NCI-H146 (cell line): ENCODE measurements around the gene TRIP6.
"Not testable (repeated sequence)": the region's sequence is repeated elsewhere in the genome, so short reads cannot be mapped to it uniquely, and the experiment has no call there.

Experiments
- DNase-seq: peaks from one replicate; lab custom pipeline; 2025; lab: John Stamatoyannopoulos, UW

Gene TRIP6

DNA sequence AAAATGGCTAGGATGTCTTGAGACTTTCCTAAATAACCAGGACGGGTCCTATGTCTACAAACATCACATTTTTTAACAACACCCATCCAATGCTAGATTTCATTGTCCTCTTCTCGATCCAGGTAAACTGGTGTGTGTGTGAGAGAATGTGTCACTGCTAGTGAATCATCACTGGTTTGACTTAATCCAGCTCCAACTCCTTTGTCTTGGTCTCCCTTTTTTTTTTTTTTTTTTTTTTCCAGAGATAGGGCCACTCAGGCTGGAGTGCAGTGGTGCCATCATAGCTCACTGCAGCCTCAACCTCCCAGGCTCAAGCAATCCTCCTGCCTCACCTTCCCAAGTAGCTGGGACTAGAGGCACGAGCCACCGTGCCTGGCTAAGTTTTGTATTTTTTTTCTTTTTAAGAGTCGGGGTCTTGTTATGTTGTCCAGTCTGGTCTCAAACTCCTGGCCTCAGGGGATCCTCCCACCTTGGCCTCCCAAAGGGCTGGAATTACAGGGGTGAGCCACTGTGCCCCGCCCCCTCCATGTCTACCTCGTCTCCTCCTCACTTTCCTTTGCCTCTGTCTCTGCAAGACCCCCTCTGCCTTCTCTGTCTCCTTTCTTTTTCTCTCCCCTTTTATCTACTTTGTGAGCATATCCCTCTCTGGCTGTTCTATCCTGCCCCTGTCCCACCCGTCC lies 24.5 kb downstream of the TRIP6 start:
- DNase-seq = no peak

DNA sequence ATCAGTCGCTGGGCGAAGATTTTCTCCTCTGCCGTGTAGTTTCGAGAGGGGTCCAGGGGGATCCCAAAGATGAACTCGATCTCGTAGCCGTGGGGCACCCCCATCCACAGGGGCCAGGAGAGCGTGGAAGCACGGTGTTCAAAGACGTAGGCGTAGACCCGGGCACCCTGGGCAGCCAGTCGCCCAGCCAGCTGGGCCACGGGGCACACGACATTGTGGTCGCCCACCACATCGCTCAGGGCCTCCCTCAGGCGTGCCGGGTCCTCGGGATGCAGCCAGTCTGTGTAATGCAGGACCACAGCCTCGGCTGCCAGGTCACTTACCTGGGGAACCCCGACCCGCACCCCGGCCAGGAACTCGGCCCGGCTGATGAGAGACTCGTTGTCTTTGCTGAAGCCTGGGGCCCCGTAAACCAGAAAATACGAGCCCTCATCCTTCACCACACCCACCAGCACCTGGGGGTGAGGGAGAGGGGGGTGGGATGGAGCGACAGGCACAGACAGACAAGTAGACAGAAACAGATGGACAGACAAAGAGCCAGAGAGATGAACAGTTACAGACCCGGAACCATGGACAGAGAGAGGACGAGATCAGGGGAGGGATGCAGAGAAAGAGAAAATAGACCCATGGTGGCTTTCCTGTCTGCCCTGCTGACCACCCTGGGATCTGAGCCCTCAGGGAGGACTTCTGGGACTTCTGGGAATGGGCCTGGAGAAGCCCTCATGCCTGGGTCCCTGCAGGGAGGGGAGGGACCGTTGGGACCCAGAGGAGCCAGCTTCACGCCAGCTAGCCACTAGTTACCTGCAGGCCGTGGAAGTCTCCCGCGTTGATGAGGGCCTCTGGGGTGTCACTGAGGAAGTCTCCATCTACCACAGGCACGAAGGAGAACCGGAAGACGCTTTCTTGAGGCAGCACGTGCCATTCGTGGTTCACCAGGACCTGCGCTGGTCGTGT lies 25.5 kb downstream of the TRIP6 start:
- DNase-seq = no peak

DNA sequence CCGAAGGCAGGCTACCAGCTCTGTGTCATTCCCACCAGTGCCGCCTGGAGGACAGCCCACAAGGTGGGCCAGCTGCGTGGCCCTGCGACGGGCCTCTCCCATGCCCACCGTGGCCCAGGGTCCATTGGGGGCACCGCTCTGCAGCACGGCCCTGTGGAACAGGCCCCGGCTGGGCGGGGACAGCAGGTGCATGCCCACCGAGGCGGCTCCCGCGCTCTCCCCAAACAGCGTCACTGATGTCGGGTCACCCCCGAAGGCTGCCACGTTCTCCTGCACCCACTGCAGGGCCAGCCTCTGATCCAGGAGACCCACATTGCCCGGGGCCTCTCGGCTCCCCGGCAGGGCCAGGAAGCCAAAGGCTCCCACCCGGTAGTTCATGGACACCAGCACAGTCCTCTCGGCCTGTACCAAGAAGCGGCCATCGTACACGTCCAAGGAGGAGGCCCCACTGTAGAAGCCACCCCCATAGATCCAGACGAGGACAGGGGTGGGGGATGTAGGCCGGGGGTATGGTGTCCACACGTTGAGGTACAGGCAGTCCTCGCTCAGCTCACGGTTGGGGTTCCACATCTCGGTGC lies 26.2 kb downstream of the TRIP6 start:
- no peak for DNase-seq

DNA sequence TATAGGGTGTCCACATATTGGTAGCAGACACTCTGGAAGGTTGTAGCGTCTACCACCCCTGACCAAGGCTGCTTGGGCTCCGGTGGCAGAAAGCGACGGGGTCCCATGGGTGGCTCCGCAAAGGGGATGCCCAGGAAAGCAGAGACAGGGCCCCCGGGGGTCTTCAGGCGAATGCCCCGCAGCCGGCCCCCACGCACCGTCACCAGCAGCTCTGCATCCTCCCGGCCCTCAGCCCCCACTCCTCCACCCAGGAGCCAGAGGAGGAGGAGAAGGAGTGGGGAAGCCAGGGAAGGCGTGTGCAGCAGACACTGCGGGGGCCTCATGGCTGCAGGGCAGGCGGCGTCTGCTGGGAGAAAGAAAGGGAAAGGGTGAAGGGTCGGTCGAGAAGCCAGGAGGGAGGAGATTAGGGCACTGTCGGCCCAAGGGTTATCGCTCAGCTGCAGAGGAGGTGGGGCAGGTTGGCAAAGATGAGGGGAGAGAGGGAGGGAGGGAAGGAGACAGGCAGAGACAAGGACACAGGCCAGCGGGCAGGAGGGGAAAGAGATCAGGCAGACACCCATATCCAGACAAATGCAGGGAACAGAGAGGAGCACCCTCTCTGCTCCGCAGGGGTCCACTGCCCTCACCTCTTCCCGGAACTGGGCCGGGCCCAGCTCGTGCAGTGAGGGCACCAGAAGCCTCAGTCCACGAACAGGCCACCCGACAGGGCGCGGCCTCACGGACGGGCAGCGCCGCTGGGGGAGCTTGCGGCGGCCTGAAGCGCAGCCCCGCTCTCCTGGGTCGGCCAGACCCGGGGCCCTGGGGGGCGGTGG lies 26.9 kb downstream of the TRIP6 start:
- peak; percentile 17 for DNase-seq

DNA sequence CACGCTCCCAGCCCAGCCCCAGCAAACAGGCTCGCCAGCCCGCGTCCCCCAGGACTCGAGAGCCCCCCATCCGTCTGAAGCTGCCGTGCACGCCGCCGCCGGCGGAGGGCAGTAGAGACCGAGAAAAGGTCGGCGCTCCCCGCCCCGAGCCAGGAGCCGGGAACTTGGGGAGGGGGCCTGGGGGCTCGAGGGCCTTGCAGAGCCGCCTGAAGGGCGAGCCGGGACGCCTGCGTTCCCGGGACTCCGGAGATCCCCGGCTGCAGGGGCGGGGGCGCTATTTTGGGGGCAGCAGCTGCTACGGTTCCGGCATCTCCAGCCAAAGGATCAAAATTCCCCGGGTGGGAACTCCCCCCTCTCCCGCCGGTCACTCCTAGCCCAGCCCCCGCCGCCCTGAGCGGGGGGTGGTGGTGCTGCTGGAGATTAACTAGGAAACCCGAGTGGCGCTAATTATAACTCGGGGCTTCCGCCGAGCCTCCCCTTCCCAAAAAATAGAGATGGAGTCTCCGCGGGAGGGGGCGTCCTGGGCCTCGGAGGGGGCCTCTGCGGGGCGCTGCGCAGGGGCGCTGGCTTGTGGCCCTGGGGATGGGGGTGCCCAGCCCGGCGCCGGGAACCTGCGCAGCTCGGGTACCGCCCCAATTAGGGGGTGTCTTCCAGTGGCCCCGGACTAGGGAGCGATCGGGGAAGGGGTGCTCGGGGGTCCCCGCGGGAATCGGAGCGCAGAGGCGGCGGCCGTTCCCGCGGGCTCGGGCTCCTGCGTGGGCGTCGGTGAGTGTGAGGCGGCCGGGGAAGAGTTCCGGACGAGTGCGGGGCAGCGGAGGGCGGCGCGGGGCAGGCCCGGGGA lies 27.9 kb downstream of the TRIP6 start:
- peak; percentile 24 for DNase-seq

DNA sequence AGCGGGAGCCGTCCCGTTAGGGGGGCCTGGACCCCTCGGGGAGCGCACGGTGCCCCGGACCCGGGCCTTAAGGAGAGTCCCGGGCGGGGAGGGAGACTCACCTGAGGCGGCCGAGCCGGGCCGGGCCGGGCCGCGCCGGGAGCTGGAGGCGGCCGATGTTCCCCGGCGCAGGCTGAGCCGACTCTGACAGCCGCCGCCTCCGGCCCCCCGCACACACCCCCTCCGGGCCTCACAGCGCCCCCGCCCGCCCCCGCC lies 28.4 kb downstream of the TRIP6 start, which contains the start of gene ACHE:
Gene ACHE, minus strand, starts transcription at position 188 of the 255 bp plus-strand sequence. CDS start 1,656 bp downstream, outside the sequence.
- no peak for DNase-seq

DNA sequence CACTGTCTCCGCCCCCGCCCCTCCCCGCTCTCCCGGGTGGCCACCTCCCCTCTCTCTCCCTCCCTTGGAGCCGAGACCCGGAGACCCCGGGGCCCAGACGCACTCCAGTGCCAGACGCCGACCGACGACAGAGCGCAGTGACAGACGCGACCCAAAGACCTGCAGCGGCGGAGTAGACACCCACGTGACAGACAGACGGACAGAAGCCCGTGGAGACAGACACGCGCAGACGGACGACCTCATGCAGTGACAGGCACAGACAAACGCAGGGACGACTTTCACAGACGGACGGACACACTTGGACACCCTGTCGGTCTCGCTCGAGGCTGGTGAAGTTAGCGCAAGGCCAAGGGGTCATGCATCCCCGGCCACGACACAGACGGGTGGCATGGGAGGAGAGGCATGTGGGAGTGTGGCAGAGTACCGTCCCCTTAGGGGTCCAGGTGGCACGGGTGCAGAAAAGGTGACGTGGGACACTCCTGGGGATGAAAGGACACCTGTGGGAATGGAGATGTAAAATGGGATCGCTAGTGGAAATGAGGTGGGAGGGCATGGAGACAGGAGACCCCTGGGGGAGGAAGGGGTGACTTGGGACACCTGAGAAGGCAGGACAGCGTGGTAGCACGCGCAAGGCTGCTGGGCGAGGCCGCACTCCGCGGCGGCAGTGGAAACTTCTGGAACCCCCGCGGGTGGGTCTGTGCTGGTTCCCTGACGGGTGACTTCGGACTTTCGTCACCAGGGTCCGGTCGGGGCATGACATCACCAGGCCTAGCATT lies 29.0 kb downstream of the TRIP6 start:
- peak; percentile 28 for DNase-seq

DNA sequence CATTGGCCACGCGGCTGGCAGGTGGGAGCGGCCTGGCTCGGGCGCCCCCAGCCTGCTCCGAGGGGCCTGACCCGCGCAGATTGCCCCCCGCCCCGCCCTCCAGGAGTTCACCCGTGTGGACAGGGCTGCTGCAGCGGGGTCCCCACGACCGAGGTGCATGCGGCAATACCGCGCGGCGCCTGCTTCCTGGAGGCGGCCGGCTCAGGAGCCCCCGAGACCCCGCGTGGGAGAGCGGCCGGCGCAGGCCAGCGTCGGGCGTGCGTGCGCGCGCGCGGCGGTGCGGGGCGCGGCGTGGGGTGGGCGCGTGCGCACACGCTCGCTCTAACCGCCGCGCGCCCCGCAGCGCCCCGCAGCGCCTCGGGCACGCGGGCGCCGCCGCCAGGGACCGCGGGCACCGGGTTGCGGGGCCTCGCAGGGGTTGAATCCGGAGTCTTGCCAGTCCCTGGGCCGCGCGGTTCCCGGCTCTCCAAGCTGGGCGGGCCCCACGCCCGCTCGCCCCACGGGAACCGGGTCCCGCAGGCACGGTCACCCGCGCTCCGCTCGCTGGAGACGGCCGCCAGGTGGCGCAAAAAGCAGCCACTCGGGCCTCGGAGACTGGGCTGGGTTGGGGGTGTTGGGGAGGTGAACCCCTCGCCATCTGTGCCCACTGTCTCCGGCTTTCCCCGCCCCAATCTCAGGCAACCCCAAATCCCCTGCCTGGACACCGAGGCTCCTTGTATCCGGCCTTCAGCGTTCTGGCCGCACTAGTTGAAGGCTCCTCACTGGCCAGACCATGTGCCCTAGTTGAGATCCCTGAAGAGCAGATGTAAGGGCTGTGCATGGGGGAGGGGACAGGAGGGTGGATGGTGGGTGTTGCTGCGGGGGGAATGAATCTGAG lies 29.8 kb downstream of the TRIP6 start:
- peak; percentile 21 for DNase-seq

DNA sequence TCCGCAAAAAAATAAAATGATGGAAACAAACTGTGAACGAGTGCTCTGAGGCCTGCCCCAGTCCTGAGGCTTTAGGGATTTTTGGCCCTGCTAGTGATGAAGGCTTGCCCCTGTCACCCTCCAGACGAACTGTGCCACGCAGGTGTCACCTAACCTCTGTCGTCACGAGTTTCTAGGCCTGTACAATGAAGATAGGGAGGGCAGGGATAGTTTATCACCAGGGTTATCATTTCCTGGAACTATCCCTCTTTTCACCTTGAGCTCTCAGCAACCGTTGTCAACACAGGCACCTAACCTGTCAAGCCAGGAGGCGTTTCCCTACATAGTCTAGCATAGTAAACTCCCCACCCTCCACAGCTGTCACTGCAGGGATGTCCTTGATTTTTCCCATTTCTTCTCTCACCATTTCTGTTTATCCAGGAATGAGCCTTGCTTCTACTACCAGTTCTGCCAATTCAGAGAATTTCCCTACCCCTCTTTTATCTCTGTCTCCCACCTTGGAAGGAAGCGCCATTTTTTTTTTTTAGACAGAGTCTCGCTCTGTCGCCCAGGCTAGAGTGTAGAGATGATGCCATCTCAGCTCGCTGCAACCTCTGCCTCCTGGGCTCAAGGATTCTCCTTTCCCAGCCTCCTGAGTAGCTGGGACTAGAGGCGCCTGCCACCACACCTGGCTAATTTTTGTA lies 30.7 kb downstream of the TRIP6 start:
- DNase-seq = no peak

DNA sequence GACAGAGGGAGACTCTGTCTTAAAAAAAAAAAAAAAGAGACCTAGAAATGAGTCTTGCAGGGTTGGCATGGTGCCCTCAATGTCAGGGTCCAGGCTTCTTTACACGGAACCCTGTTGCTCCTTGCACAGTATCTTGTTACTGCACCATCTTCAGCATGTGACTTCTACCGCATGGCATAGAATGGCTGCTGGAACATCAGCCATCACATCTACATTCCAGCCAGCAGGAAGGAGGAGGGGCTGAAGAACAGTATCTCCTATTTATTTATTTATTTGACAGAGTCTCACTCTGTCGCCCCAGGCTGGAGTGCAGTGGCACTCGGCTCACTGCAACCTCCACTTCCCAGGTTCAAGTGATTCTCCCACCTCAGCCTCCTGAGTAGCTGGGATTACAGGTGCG lies 32.2 kb downstream of the TRIP6 start:
- DNase-seq = no peak

DNA sequence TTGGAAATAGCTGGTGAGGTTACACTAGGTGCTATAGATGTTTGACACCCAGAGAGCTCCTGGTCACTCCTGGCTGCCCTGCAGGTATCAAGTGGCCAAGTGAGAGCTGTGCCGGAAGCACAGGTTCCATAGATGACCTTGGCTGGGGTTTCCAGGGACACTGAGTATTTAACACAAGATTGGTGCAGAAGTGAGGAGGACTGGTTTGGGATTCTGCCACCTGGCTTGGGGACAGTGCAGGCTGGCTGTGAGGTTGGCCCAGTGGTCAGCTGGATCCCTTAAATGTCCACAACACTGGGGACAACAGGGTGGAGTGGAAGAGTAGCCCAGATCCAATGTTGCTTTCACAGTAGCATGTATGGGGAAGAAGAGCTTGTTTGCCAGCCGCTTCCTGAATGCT lies 33.8 kb downstream of the TRIP6 start:
- DNase-seq = no peak

DNA sequence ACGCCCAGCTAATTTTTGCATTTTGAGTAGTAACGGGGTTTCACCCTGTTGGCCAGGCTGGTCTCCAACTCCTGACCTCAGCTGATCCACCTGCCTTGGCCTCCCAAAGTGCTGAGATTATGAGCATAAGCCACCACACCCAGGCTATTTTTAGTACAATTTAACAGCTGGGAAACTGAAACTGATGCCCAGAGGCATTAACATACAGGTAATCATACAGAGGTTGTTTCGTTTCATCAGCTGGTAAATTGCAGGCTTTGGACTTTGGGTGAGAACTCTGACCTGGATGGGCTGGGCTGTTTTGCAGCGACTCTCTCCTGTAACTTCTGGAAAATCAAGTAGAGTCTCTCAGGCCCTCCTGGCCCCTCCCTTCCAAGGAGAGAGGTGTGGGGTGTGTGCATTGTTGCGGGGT lies 34.7 kb downstream of the TRIP6 start:
- DNase-seq = no peak

DNA sequence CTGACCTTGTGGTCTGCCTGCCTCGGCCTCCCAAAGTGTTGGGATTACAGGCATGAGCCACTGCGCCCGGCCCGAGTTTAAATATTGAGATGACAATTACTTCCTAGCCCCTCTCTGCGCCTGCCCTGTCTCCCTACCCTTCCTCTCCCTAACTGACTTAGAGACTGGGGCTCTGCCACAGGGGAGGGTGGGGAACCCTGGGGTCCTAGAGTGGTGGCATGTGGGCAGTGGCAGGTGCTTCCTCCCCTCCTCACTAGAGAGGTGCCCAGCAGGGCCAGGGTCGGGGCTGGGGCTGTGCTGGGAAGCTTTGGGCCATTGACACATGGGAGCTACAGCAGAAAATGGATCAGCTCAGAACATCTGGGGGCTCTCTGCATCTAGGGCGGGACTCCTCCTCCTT lies 35.5 kb downstream of the TRIP6 start:
- no peak for DNase-seq

DNA sequence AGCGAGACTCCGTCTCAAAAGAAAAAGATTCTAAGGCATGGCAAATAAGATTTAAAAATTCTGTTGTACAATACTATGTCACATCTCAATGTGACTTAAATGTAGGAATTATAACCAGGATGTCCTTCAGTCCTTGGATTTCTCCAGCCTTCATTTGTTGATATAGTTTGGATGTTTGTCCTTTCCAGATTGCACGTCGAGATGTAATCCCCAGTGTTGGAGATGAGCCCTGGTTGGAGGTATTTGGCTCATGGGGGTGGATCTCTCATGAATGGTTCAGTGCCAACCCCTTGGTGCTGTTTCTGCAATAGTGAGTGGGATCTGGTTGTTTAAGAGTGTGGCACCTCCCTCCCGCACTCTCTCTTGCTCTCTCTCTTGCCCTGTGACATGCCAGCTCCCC lies 41.3 kb downstream of the TRIP6 start:
- no peak for DNase-seq

DNA sequence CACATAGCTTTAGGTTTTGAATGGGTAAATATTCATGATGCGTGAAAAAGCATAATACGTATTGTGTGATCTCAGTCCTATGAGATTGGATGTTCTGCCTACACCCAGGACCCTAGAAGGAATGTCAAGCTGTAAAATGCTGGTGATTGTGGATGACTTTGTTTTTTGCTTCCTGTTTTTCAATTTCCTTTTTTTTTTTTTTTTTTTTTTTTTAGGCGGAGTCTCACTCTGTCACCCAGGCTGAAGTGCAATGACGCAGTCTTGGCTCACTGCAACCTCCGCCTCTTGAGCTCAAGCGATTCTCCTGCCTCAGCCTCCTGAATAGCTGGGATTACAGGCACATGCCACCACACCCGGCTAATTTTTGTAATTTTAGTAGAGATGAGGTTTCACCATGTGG lies 43.3 kb downstream of the TRIP6 start:
- DNase-seq = not testable (repeated sequence)

DNA sequence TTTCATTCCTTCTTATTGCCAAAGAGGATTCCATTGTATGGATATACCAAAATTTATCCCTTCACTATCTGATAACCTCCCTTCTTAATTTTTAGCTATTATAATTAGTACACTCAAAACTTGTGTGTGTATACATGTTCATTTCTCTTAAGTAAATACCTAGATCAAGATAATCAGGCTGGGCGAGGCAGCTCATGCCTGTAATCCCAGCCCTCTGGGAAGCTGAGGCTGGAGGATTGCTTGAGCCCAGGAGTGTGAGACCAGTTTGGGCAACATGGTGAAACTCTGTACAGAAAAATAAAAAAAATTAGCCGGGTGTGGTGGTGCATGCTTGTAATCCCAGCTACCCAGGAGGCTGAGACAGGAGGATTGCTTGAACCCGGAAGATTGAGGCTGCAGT lies 44.3 kb downstream of the TRIP6 start:
- no peak for DNase-seq

DNA sequence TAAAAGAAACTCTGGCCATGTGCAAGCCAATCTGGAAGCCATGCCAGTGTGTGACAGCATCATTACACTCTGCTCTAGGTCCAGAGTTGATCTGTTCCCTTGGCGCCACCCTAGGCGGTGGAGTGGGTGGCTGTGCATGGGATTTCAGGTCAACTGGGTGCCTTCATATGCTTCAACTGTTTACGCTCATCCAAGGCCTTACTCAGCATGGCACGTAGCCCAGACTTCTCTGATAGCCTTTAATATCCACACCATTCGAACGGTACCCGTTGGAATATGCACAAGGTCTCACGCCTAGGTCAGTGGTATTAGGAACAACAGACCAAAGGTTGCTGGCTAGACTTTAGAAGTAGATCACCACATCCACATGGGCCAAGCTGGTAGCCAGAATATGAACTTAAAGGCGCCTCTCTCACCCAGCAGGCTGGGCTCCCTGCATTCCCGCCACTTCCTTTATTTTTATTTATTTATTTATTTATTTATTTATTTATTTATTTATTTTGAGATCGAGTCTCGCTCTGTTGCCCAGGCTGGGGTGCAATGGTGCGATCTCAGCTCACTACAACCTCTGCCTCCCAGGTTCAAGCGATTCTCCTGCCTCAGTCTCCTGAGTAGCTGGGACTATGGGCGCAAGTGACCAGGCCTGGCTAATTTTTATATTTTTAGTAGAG lies 47.2 kb downstream of the TRIP6 start:
- DNase-seq = no peak

DNA sequence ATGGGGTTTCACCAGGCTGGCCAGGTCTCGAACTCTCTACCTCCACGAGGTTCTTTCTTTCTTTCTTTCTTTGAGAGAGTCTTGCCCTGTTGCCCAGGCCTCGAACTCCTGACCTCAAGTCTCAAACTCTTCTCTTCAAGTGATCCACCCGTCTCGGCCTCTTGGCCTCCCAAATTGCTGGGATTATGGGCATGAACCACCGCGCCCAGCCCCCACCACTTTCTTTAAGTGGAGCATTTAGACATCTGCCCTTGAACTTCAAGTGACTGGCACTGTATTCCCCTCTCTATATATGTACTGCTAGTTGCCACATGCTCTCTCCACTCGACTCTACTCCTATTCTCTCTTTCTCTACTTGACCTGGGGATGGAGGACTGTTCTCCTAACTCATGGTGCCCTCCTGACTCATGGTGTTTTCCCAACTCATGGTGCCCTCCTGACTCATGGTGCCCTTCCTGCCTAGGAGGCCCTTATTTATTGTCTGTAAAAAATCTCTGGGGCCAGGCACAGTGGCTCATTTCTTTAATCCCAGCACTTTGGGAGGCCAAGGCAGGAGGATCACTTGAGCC lies 47.8 kb downstream of the TRIP6 start:
- no peak for DNase-seq
